Mesodermal cell (in vitro differentiated cells): Measurements from ENCODE around the gene ANO7.

ENCODE experiments used
- H3K27ac ChIP-seq: 2 replicates; pipeline ENCODE4 v1.7.0; 2013; ENCODE audit warnings: mild to moderate bottlenecking, low read depth, low read length, moderate library complexity; ENCODE audit not compliant: severe bottlenecking
- H3K36me3 ChIP-seq: 2 replicates; pipeline ENCODE4 v1.7.1; 2013; ENCODE audit warnings: mild to moderate bottlenecking, low read length, moderate library complexity; ENCODE audit not compliant: control insufficient read depth, insufficient read depth
- H3K4me1 ChIP-seq: one replicate; pipeline ENCODE4 v1.7.1; 2013; ENCODE audit warnings: mild to moderate bottlenecking, low read length; ENCODE audit not compliant: insufficient read depth, control insufficient read depth, poor library complexity, severe bottlenecking
- H3K4me3 ChIP-seq: 2 replicates; pipeline ENCODE4 v1.7.0; 2013; ENCODE audit warnings: low read length, control low read depth, mild to moderate bottlenecking; ENCODE audit not compliant: insufficient read depth, poor library complexity, severe bottlenecking; ENCODE audit errors: extremely low read depth
- H3K9me3 ChIP-seq: 2 replicates; pipeline ENCODE4 v1.7.1; 2013; ENCODE audit warnings: mild to moderate bottlenecking, low read length, moderate library complexity; ENCODE audit not compliant: control insufficient read depth
- WGBS, 2 experiments: methylation state at CpG; one replicate each; pipeline ENCODE4 v1.1.5; 2013; ENCODE audit warnings: missing lambda C conversion rate in 2 of 2; ENCODE audit not compliant: insufficient coverage in 2 of 2; 5-methylcytosine and 5-hydroxymethylcytosine counted together

The ANO7 gene

DNA sequence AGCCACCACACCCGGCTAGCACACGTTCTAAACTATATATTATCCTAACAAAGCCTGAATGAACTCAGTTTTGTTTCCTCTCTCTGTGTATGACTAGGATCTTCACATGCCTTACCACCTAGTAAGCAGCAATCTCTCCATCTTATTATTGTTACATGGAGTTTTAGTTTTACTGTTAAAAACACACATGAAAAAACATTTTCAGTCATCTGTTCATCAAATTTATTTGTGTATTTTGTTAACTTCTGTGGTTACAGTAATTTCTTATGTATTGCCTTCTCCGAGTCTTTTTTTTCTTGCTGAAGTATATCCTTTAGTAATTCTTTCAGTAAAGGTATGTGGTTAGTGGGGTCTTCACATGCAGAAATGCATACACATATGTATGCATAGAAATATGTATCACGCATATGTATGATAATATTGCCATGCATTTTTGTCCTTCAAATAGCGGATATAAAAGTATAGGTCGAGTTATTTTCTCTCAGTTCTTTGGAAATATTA, 31.4 kb downstream of the ANO7 start:
- H3K4me3 ChIP-seq = peak overlapping the region; percentile 5
- peaks cover 8% of the 10 kb centered on the region for H3K9me3 ChIP-seq
- peaks cover 29% of the 10 kb centered on the region for H3K4me1 ChIP-seq
- H3K27ac ChIP-seq = no peak overlapping the region
- WGBS, 2 experiments = 90 to 97% methylated on average over 4 to 5 of the region's 6 CpGs
- peaks cover 7% of the 10 kb centered on the region for H3K36me3 ChIP-seq

DNA sequence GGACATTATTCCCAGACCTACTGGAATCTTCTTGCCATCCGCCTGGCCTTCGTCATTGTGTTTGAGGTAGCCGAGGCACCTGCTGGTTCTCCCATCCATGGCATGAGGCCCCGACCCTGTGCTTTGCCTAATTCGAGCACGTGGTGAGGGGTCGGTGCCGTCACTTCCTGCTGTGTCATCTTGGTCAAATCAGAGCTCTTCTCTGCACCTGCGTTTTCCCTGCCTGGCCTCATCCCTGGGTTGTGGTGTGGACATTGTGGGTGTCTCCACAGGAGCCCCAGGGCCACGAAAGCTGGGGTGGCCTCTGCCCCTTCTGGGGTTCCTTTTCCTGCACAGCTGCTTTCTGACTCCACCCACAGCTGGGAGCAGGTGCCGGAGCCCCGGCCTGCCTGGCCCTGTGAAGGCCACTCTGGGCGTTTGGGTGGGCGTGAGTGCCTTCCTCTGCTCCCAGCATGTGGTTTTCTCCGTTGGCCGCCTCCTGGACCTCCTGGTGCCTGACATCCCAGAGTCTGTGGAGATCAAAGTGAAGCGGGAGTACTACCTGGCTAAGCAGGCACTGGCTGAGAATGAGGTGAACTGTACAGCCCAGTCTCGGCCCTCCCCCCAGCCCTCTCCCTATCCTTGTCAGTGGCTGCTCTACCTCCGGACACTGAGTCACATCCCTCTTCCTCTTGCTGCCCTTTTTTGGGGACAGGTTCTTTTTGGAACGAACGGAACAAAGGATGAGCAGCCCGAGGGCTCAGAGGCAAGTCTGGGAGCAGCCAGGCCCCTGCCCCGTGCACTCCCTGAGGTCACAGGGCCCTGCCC, 34.9 kb downstream of the ANO7 start:
- Histone ChIP-seq H3K9me3 (peaks cover 8% of the 10 kb centered on the region), H3K27ac (peak overlapping the region; percentile 29), H3K4me3 (no peak overlapping the region), H3K4me1 (peaks cover 21% of the 10 kb centered on the region), H3K36me3 (peaks cover 35% of the 10 kb centered on the region)
- WGBS, 2 experiments = 81 to 86% methylated on average over 21 to 22 of the region's 23 CpGs

DNA sequence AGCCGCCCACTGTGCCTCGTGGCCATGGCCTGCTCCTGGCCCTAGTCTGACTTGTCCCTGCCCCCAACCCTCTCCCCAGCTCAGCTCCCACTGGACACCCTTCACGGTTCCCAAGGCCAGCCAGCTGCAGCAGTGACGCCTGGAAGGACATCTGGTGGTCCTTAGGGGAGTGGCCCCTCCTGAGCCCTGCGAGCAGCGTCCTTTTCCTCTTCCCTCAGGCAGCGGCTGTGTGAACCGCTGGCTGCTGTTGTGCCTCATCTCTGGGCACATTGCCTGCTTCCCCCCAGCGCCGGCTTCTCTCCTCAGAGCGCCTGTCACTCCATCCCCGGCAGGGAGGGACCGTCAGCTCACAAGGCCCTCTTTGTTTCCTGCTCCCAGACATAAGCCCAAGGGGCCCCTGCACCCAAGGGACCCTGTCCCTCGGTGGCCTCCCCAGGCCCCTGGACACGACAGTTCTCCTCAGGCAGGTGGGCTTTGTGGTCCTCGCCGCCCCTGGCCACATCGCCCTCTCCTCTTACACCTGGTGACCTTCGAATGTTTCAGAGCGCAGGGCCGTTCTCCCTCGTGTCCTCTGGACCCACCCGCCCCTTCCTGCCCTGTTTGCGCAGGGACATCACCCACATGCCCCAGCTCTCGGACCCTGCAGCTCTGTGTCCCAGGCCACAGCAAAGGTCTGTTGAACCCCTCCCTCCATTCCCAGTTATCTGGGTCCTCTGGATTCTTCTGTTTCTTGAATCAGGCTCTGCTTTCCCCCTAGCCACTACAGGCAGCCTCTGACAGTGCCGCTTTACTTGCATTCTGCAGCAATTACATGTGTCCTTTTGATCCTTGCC, 35.8 kb downstream of the ANO7 start:
- peaks cover 43% of the 10 kb centered on the region for H3K36me3 ChIP-seq
- 78 to 79% methylated on average over 19 to 26 of the region's 26 CpGs for WGBS, 2 experiments
- H3K4me1 ChIP-seq = peaks cover 19% of the 10 kb centered on the region
- no peak overlapping the region for H3K4me3 ChIP-seq
- H3K9me3 ChIP-seq = peaks cover 8% of the 10 kb centered on the region
- H3K27ac ChIP-seq = peak overlapping the region; percentile 41

DNA sequence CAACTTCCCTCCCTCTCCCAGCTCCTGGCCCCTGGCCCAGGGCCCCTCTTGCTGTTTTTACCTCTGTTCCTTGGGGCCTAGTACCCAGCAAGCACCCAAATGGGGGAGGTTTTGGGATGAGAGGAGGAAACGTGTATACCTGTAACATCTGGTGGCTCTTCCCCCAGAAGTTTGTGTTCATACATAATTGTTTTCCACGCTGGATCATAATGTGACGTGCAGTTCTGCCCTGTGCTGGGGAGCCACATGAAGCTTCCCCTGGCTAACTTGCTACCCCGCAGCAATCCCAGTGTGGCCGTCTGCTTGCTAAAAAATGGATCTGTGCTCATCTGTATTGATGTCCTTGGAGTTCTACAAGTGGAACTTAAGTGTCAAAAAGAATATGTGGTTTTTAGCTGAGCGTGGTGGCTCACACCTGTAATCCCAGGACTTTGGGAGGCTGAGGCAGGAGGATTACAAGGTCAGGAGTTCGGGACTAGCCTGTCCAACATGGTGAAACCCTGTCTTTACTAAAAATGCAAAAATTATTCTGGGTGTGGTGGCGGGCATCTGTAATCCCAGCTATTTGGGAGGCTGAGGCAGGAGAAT, 36.5 kb downstream of the ANO7 start:
- H3K36me3 ChIP-seq = peaks cover 48% of the 10 kb centered on the region
- 89 to 92% methylated on average over 7 to 8 of the region's 8 CpGs for WGBS, 2 experiments
- peaks cover 15% of the 10 kb centered on the region for H3K4me1 ChIP-seq
- H3K27ac ChIP-seq = peak overlapping the region; percentile 41
- H3K4me3 ChIP-seq = no peak overlapping the region
- peaks cover 3% of the 10 kb centered on the region for H3K9me3 ChIP-seq

DNA sequence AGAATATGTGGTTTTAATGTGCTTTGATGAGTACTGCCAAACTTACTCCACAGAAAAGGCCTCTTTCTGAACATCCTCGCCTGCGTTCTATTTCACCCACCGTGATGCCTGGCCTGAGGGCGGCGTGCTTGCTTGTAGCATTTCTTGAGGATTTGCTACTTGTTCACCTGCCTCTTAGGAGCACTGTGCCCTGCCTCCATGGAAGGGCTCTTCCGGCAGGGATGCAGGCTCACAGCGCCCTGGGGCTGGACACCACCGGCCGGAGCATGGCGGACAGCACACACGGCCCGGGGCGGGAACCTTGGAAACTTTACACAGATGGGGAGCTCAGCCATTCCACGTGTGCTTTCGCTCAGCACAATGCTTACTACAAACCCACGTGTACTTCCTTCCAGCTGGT, 37.1 kb downstream of the ANO7 start:
- Histone ChIP-seq H3K9me3 (no peaks in the 10 kb centered on the region), H3K27ac (no peak overlapping the region), H3K4me3 (no peak overlapping the region), H3K4me1 (peaks cover 15% of the 10 kb centered on the region), H3K36me3 (peaks cover 54% of the 10 kb centered on the region)
- WGBS, 2 experiments = 94 to 98% methylated on average over 15 to 16 of the region's 16 CpGs

DNA sequence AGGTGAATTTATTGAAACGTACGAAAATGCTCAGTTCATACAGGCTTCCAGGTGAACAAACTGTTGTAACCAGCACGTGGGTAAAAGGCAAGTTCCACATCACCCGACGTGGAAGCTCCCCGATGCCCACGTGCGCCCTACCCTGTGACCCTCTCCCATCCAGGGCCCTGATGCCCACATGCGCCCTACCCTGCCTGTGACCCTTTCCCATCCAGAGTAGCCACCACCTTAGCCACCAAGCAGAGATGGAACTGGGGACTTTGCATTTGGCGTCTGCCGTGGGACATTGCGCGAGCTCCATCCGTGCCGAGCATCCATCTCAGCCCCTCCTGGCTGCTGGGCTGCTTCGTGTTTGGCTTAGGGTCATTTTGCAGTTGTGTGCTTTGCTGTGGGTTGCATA, 37.5 kb downstream of the ANO7 start:
- no peaks in the 10 kb centered on the region for H3K9me3 ChIP-seq
- H3K4me3 ChIP-seq = no peak overlapping the region
- no peak overlapping the region for H3K27ac ChIP-seq
- H3K4me1 ChIP-seq = peaks cover 15% of the 10 kb centered on the region
- WGBS, 2 experiments = 94 to 97% methylated on average over 8 to 12 of the region's 16 CpGs
- H3K36me3 ChIP-seq = peaks cover 59% of the 10 kb centered on the region

DNA sequence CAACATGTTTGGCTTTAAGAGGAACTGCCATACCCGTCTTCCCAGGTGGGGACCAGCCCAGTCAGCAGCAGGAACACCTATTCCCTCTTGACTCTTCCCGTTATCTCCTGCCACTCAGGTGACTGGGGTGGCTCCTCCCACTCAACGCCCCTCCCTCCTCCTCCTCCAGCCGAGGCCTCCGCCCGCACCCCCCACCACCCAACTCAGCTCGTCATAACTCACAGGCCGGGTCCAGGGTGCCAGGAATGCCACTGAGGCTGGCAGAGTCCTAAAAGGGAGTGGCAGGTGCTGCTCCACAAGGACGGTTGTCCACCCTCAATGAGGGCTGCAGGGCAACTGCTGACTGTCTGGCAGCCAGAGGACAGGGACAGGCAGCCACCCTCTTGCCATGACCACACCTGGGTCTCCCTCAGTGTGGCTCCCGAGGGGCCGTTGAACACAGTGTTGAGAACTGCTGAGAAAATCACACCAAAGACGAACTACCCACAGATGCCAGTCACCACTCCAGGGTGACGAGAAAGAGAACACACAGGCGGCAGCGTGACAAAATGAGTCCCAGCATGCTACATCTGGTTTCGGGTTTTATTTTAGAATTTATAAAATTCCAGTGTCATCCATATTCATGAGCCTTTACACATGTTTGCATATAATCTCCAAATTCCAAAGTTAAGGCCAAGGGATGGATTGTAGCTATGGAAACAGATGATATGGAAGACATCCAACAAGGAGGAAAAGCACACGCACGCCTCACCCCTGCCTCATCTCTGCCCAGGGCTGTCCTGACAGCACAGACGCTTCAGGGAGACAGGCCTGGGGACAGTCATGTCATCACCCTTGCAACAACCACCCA, 38.5 kb downstream of the ANO7 start:
- Histone ChIP-seq H3K4me3 (no peak overlapping the region), H3K4me1 (peaks cover 15% of the 10 kb centered on the region), H3K36me3 (peaks cover 68% of the 10 kb centered on the region), H3K9me3 (no peaks in the 10 kb centered on the region), H3K27ac (no peak overlapping the region)
- 90 to 93% methylated on average over 13 to 17 of the region's 19 CpGs for WGBS, 2 experiments

DNA sequence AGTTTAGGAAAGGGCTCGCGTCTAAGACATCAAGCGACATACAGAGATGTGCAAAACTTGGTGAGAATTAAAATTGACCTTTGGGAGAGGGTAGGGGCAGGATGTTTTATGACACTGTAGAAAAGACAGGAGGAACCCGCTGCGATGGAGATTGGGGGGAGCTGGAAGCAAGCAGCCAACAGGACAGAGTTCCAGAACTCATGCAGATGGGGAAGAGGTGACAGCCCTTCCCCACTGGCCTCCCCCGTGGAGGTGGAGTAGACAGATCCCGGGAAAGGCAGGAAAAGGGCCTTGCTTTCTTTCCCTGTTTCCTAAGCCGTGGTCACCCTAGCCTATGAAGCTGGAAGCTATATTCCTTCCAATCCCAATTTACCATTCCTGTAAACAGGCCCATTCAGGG, 39.1 kb downstream of the ANO7 start:
- 92 to 100% methylated on average over 2 to 8 of the region's 8 CpGs for WGBS, 2 experiments
- no peak overlapping the region for H3K4me3 ChIP-seq
- H3K36me3 ChIP-seq = peaks cover 75% of the 10 kb centered on the region
- H3K4me1 ChIP-seq = peaks cover 15% of the 10 kb centered on the region
- no peaks in the 10 kb centered on the region for H3K9me3 ChIP-seq
- no peak overlapping the region for H3K27ac ChIP-seq

DNA sequence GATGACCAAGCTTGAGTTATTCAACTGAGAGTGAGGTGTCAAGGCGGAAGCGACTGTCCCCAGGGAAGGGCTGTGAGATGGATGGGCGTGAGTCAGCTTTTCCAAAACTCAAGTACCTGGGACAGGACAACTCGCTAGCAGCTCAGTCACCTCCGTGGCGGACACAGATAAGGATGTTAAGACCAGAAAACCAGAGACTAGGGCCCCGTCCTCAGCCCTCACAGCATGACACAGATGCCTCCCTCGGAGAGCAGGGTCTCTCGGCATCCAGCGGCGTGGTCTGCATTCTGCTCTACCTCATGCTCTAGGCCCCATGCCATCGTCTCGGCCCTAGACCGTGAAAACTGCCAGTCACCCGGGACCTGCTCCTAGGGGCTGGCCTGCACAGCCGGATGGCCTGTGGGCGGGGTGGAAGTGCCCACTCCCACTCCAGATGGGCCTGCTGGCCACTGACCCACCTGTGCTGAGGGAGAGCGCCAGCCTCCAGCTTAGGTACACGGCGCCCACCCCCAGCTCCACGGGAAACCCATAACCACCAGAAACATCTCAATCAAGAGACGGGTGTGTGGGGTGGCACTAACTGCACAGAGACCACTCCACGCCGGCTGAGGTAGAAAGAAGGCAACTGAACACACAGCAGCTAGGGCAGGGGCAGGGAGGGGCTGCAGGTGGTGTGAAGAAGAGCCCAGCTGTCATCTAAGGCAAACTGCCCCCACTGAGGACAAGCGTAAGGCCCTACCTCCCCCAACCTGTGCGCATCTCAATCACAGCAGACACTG, 39.8 kb downstream of the ANO7 start:
- no peak overlapping the region for H3K27ac ChIP-seq
- peaks cover 15% of the 10 kb centered on the region for H3K4me1 ChIP-seq
- no peaks in the 10 kb centered on the region for H3K9me3 ChIP-seq
- 94 to 95% methylated on average over 20 to 25 of the region's 26 CpGs for WGBS, 2 experiments
- no peak overlapping the region for H3K4me3 ChIP-seq
- H3K36me3 ChIP-seq = peaks cover 77% of the 10 kb centered on the region
